Hepatocyte (in vitro differentiated cells): ENCODE data around the gene CRK.

Experiments
- CTCF ChIP-seq: fragments of 200-600 bp; sonication (generic); IDR thresholded peaks from 2 replicates; pipeline ENCODE4 v1.5.1; 2016; ENCODE audit warnings: antibody characterized with exemption, mild to moderate bottlenecking; ENCODE audit not compliant: poor library complexity
- EZH2 ChIP-seq: fragments of 200-600 bp; sonication (generic); IDR thresholded peaks from 2 replicates; pipeline ENCODE4 v1.6.1; 2016; ENCODE audit warnings: antibody characterized with exemption, mild to moderate bottlenecking, borderline replicate concordance
- EZH2phosphoT487 ChIP-seq: fragments of 200-600 bp; sonication (generic); IDR thresholded peaks from one replicate; pipeline ENCODE4 v1.6.1; 2018; ENCODE audit warnings: antibody characterized with exemption, mild to moderate bottlenecking, low read depth, moderate library complexity; ENCODE audit not compliant: unreplicated experiment, severe bottlenecking

GRCh38 chr17:1470755-1471462, 14.9 kb upstream of the CRK start:
- TF ChIP-seq CTCF, result no peak
- no peak for TF ChIP-seq EZH2phosphoT487
- TF ChIP-seq EZH2, result no peak
